ENCODE measurements around the gene SLC17A6.

DNA sequence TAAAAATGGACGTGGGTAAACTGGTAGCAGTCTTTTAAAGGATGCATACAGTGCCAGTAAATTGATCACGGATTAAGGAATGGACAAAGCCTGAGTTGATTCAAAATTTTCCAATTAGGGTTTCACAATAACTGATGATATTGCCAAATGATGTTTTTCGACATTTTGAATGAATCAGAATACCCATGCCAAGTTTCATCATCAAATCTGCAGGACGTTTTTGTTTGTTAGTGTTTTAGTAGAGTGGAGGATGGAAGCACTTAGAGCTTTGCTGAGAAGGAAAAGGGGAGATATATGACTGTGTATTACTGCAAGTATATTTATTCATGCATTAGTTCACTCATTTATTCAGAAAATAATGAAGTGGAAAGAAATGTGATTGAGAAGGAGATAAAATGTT, 78.3 kb downstream of the SLC17A6 start:
- TF ChIP-seq POLR2A (IDR thresholded peaks at IDR 0.05; ENCODE audit: low read depth, low read length) (no peak), TAF1 (IDR thresholded peaks at IDR 0.05; ENCODE audit: borderline replicate concordance, low read depth, low read length) (no peak)
